Measurements from ENCODE around the gene USP49. TPM values are rescaled to one million over a fixed set of nuclear protein-coding genes. Genes with fewer than 3 reads are reported as not detected.

USP49 gene
- total and polyA plus RNA-seq, 2 of the 13 experiments (the other 11 are each of a cell fraction or from before 2014, with no cell fraction given) = 2.9 to 4.3 TPM

- TF ChIP-seq ZFYVE20 (CRISPR knock-in tag; IDR thresholded peaks at IDR 0.05; ENCODE audit: borderline replicate concordance, low read depth) (no peak; the same call in 1 of the 2 replicates), ZNF451 (CRISPR knock-in tag; IDR thresholded peaks at IDR 0.05) (peak; percentile 83; the same call in 1 of the 2 replicates), MEIS1 (CRISPR knock-in tag; IDR thresholded peaks at IDR 0.05; ENCODE audit: borderline replicate concordance) (no peak; the same call in 1 of the 2 replicates), HNRNPH1 (optimal IDR thresholded peaks at IDR 0.05; ENCODE audit: low read depth, low read length) (no peak), PRPF4 (IDR thresholded peaks at IDR 0.05; ENCODE audit: low read depth, low read length, poor library complexity, severe bottlenecking) (no peak), TEF (CRISPR knock-in tag; IDR thresholded peaks at IDR 0.05) (no peak), ZNF687 (CRISPR knock-in tag; IDR thresholded peaks at IDR 0.05) (peak; percentile 71), NFKBIZ (CRISPR knock-in tag; IDR thresholded peaks at IDR 0.05) (no peak), ZNF644 (CRISPR knock-in tag; IDR thresholded peaks at IDR 0.05; ENCODE audit: low read depth) (no peak), PPARG (CRISPR knock-in tag; conservative IDR thresholded peaks at IDR 0.05) (no peak), SMAD1 (CRISPR knock-in tag; IDR thresholded peaks at IDR 0.05; ENCODE audit: borderline replicate concordance, low read depth) (no peak), ZNF704 (CRISPR knock-in tag; IDR thresholded peaks at IDR 0.05; ENCODE audit: borderline replicate concordance) (no peak), ZHX2 (IDR thresholded peaks at IDR 0.05; ENCODE audit: low read depth) (no peak), ZHX2 (CRISPR knock-in tag; IDR thresholded peaks at IDR 0.05; ENCODE audit: borderline replicate concordance) (no peak), ETV5 (CRISPR knock-in tag; IDR thresholded peaks at IDR 0.05; ENCODE audit: borderline replicate concordance) (no peak; the same call in 1 of the 2 replicates), IRX3 (CRISPR knock-in tag; IDR thresholded peaks at IDR 0.05; ENCODE audit: borderline replicate concordance, low read depth) (no peak), KMT2B (CRISPR knock-in tag; IDR thresholded peaks at IDR 0.05) (no peak; the same call in 1 of the 2 replicates)
These were observed 108.5 kb downstream of the USP49 start (continued) for GRCh38 chr6:41786451-41787218.
